ENCODE data around the gene VPS37C. TPM values are rescaled to one million over a fixed set of nuclear protein-coding genes. Genes with fewer than 3 reads are reported as not detected.

Gene VPS37C
- total and polyA plus RNA-seq, 2 donors from 2014 or later, result 13.9 to 31.8 TPM

DNA sequence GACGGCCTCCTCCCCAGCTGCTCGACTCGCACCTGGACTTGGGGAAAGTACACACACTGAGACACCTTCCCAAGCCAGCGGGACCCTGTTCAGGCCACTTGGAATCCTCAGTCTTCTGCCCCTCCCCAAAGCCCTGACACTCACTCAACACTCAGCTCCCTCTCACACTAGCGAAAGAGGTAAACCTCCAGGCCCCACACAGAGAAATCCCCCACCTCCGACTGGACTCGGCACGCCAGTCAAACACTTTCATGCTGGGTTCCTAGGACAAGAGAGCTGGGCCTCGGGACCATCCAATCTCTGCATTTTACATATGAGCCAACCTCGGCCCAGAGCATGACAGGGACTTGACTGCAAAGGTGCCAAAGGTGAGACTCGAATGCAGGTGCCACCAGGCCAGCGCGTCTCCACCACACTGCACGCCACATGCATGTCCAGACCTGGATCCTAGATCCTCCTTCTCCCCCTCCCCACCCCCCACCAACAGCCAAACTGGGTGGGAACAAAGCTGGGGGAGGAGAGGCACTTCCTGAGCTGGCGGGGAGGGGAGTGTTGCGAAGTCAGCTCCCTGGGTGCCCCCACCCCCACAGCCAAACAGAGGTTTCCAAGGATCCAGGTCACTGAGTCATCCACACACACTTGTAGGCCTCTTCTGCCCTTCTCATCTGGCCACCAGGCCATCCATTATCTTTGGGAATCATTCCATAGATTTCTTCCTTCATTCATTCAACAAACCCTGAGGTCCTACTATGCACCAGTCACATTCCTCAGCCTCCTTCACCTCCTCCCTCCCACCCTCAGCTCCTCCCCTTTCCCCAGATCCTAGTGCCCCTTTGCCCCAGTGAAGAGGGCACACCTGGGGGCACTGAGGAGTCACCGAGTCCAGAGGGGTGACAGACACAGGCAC, 69.6 kb downstream of the VPS37C start:
- intact Hi-C loops (cut with DNase I), result no loop called here
- Histone ChIP-seq H3K9ac (ENCODE audit: low read length in 3 of 3) (no peak overlapping the region), H3K27ac (ENCODE audit: low read depth in 2 of 2, low read length in 2 of 2) (no peak overlapping the region), H3K4me3 (ENCODE audit: low read length in 3 of 3) (no peak overlapping the region), H3K9me3 (ENCODE audit: control insufficient read depth in 2 of 3, insufficient read depth in 1 of 3, low read length in 3 of 3) (no peaks in the 10 kb centered on the region), H3K27me3 (ENCODE audit: control insufficient read depth, insufficient read depth, low read length) (no peaks in the 10 kb centered on the region), H3K4me1 (ENCODE audit: control insufficient read depth in 2 of 3, insufficient read depth in 2 of 3, low read depth in 1 of 3, low read length in 3 of 3) (no peaks in the 10 kb centered on the region), H3K36me3 (ENCODE audit: control insufficient read depth in 2 of 3, insufficient read depth in 3 of 3, low read length in 3 of 3) (no peaks in the 10 kb centered on the region)
- FAIRE-seq (no peak), DNase-seq (no peak)
- TF ChIP-seq, protein P1, sequence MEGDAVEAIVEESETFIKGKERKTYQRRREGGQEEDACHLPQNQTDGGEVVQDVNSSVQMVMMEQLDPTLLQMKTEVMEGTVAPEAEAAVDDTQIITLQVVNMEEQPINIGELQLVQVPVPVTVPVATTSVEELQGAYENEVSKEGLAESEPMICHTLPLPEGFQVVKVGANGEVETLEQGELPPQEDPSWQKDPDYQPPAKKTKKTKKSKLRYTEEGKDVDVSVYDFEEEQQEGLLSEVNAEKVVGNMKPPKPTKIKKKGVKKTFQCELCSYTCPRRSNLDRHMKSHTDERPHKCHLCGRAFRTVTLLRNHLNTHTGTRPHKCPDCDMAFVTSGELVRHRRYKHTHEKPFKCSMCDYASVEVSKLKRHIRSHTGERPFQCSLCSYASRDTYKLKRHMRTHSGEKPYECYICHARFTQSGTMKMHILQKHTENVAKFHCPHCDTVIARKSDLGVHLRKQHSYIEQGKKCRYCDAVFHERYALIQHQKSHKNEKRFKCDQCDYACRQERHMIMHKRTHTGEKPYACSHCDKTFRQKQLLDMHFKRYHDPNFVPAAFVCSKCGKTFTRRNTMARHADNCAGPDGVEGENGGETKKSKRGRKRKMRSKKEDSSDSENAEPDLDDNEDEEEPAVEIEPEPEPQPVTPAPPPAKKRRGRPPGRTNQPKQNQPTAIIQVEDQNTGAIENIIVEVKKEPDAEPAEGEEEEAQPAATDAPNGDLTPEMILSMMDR (IDR thresholded peaks at IDR 0.05; ENCODE audit: borderline replicate concordance, extremely low read depth, insufficient read depth), result no peak

- H3K36me3 ChIP-seq (ENCODE audit: control insufficient read depth in 2 of 3, insufficient read depth in 3 of 3, low read length in 3 of 3), result no peaks in the 10 kb centered on the region
- H3K9me3 ChIP-seq (ENCODE audit: control insufficient read depth in 2 of 3, insufficient read depth in 1 of 3, low read length in 3 of 3), result no peaks in the 10 kb centered on the region
- DNase-seq, result no peak
- FAIRE-seq, result no peak
- no peaks in the 10 kb centered on the region for H3K4me1 ChIP-seq (ENCODE audit: control insufficient read depth in 2 of 3, insufficient read depth in 2 of 3, low read depth in 1 of 3, low read length in 3 of 3)
- no peak overlapping the region for H3K4me3 ChIP-seq (ENCODE audit: low read length in 3 of 3)
- H3K27ac ChIP-seq (ENCODE audit: low read depth in 2 of 2, low read length in 2 of 2), result no peak overlapping the region
- no peaks in the 10 kb centered on the region for H3K27me3 ChIP-seq (ENCODE audit: control insufficient read depth, insufficient read depth, low read length)
- TF ChIP-seq, protein P1 (IDR thresholded peaks at IDR 0.05; ENCODE audit: borderline replicate concordance, extremely low read depth, insufficient read depth), result no peak
- H3K9ac ChIP-seq (ENCODE audit: low read length in 3 of 3), result no peak overlapping the region
- intact Hi-C loops (cut with DNase I), result no loop called here
Observed at GRCh38 chr11:61090982-61091372, 70.2 kb downstream of the VPS37C start.

DNA sequence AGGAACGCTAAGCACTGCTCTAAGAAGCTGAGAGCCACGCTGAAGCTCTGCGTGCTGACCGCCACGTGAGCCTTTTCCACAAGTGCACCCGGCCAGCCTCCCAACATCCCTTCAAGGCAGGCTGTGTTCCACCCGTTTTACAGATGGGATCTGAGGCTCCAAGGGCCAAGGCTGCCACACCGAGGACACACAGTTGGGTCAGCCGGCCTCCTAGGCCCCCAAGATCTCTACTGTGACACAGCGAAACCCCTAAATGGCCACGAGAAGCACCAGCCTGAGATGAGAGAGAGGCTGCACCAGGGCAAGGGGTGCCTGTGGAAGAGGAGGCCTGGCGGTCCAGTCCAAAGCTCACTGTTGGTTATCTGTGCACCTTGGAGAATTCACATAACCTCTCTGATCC, 70.7 kb downstream of the VPS37C start:
- no peak overlapping the region for H3K4me3 ChIP-seq (ENCODE audit: low read length in 3 of 3)
- DNase-seq, result no peak
- H3K9ac ChIP-seq (ENCODE audit: low read length in 3 of 3), result no peak overlapping the region
- FAIRE-seq, result no peak
- intact Hi-C loops (cut with DNase I), result no loop called here
- no peaks in the 10 kb centered on the region for H3K27me3 ChIP-seq (ENCODE audit: control insufficient read depth, insufficient read depth, low read length)
- H3K4me1 ChIP-seq (ENCODE audit: control insufficient read depth in 2 of 3, insufficient read depth in 2 of 3, low read depth in 1 of 3, low read length in 3 of 3), result no peaks in the 10 kb centered on the region
- TF ChIP-seq, protein P1 (IDR thresholded peaks at IDR 0.05; ENCODE audit: borderline replicate concordance, extremely low read depth, insufficient read depth), result no peak
- H3K27ac ChIP-seq (ENCODE audit: low read depth in 2 of 2, low read length in 2 of 2), result no peak overlapping the region
- H3K9me3 ChIP-seq (ENCODE audit: control insufficient read depth in 2 of 3, insufficient read depth in 1 of 3, low read length in 3 of 3), result no peaks in the 10 kb centered on the region
- H3K36me3 ChIP-seq (ENCODE audit: control insufficient read depth in 2 of 3, insufficient read depth in 3 of 3, low read length in 3 of 3), result no peaks in the 10 kb centered on the region

All from kidney (tissue), 14 donors.